KMS-11 (cell line): Measurements from ENCODE around the gene CCDC142.
A peak's percentile ranks its signal among the peaks of the same experiment; 100 is the strongest.

Experiments
- H2AFZ ChIP-seq: fragments of 200-600 bp; sonication (generic); 2 replicates; pipeline ENCODE4 v1.6.1; 2016; ENCODE audit warnings: antibody characterized with exemption, mixed run types, low read depth
- H3K27ac ChIP-seq: fragments of 200-600 bp; sonication (generic); 2 replicates; pipeline ENCODE4 v1.6.1; 2016; ENCODE audit warnings: mild to moderate bottlenecking, mixed run types
- H3K27me3 ChIP-seq: fragments of 200-600 bp; sonication (generic); 2 replicates; pipeline ENCODE4 v1.6.1; 2017; ENCODE audit warnings: mild to moderate bottlenecking, low read depth, mixed run types, moderate library complexity; ENCODE audit not compliant: insufficient read depth
- H3K36me3 ChIP-seq: fragments of 200-600 bp; sonication (generic); 2 replicates; pipeline ENCODE4 v1.6.1; 2017; ENCODE audit warnings: mild to moderate bottlenecking, mixed run types; ENCODE audit not compliant: insufficient read depth
- H3K4me1 ChIP-seq: fragments of 200-600 bp; sonication (generic); 2 replicates; pipeline ENCODE4 v1.6.1; 2016; ENCODE audit warnings: mild to moderate bottlenecking, low read depth, mixed run types; ENCODE audit not compliant: poor library complexity, severe bottlenecking
- H3K4me2 ChIP-seq: fragments of 200-600 bp; sonication (generic); 2 replicates; pipeline ENCODE4 v1.7.0; 2016; ENCODE audit warnings: mild to moderate bottlenecking, mixed run types
- H3K4me3 ChIP-seq: fragments of 200-600 bp; sonication (generic); IDR thresholded peaks from 2 replicates; pipeline ENCODE4 v1.6.1; 2017; ENCODE audit warnings: low read depth, low read length, mixed read lengths; ENCODE audit not compliant: insufficient read depth
- H3K79me2 ChIP-seq: fragments of 200-600 bp; sonication (generic); 2 replicates; pipeline ENCODE4 v1.6.1; 2016; ENCODE audit warnings: low read depth, mixed run types; ENCODE audit not compliant: insufficient read depth
- H3K9ac ChIP-seq: fragments of 200-600 bp; sonication (generic); 2 replicates; pipeline ENCODE4 v1.6.1; 2016; ENCODE audit warnings: mild to moderate bottlenecking, mixed run types
- H4K20me1 ChIP-seq: fragments of 200-600 bp; sonication (generic); 2 replicates; pipeline ENCODE4 v1.6.1; 2016; ENCODE audit warnings: mild to moderate bottlenecking, mixed run types; ENCODE audit not compliant: insufficient read depth
- TF ChIP-seq, protein P1 (sequence below): fragments of 200-600 bp; sonication (generic); conservative IDR thresholded peaks from 2 replicates; pipeline ENCODE4 v1.6.1; 2017; ENCODE audit warnings: low read depth, mild to moderate bottlenecking, antibody characterized with exemption, low read length, moderate library complexity, mixed read lengths

The CCDC142 gene

DNA sequence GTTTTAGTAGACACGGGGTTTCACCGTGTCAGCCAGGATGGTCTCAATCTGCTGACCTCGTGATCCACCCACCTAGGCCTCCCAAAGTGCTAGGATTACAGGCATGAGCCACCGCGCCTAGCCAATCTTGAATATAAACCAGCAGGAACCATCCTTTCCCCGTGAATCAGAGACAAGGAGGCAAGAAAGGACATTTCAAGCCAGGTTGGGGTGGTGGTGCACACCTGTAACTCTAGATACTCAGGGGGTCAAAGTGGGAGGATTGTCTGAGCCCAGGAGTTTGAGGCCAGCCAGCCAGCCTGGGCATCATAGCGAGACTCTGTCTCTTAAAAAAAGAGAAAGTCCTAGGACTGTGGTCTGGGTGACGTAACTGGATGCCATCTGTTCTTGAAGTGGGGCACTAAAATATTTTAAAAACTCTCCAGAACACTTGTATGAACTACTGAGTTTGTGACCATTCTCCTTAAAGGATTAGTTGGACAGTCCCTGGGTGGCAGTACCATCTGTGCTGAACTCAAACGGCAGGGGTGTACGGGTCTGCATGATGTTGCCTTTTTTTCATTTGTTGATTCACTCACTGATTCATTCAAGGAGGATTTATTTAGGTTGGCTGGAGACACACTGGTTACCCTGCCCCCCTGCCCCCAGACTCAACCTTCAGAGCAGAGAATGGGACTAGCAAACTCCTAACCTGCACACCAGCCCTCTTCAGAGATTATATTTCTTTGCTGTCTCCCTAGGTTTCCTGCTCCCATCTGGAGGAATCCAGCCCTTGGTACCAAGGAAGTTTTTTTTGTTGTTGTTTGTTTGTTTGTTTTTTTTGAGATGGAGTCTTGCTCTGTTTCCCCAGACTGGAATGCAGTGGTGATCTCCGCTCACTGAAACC is 28.5 kb upstream of the CCDC142 start:
- no peaks in the 10 kb centered on the region for H3K36me3 ChIP-seq
- H4K20me1 ChIP-seq: no peaks in the 10 kb centered on the region
- H3K4me2 ChIP-seq: no peak overlapping the region
- peaks cover 38% of the 10 kb centered on the region for H3K27me3 ChIP-seq
- H3K9ac ChIP-seq: no peak overlapping the region
- no peak overlapping the region for H3K4me3 ChIP-seq
- H2AFZ ChIP-seq: no peak overlapping the region
- peaks cover 7% of the 10 kb centered on the region for H3K79me2 ChIP-seq
- TF ChIP-seq, protein P1, sequence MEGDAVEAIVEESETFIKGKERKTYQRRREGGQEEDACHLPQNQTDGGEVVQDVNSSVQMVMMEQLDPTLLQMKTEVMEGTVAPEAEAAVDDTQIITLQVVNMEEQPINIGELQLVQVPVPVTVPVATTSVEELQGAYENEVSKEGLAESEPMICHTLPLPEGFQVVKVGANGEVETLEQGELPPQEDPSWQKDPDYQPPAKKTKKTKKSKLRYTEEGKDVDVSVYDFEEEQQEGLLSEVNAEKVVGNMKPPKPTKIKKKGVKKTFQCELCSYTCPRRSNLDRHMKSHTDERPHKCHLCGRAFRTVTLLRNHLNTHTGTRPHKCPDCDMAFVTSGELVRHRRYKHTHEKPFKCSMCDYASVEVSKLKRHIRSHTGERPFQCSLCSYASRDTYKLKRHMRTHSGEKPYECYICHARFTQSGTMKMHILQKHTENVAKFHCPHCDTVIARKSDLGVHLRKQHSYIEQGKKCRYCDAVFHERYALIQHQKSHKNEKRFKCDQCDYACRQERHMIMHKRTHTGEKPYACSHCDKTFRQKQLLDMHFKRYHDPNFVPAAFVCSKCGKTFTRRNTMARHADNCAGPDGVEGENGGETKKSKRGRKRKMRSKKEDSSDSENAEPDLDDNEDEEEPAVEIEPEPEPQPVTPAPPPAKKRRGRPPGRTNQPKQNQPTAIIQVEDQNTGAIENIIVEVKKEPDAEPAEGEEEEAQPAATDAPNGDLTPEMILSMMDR: no peak
- peaks cover 15% of the 10 kb centered on the region for H3K4me1 ChIP-seq
- no peak overlapping the region for H3K27ac ChIP-seq

DNA sequence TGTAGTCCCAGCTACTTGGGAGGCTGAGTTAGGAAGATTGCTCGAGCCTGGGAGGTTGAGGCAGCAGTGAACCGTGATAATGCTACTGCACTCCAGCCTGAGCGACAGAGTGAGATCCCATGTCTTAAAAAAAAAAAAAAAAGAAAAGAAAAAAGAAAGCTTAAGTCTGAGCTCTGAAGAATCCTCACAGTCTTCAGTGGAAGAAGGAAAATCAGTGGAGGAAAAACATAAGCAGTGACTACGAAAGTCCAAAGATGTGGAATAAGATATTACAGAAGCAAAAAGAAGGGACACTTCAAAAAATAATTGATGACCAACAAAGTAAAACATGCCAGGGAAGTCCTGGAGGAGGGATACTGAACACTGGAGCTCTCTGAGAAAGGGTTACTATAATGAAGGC is 27.5 kb upstream of the CCDC142 start:
- Histone ChIP-seq H3K27ac (no peak overlapping the region), H3K9ac (no peak overlapping the region), H3K4me3 (no peak overlapping the region), H3K36me3 (no peaks in the 10 kb centered on the region), H3K27me3 (peaks cover 38% of the 10 kb centered on the region), H3K4me2 (no peak overlapping the region), H3K79me2 (peaks cover 13% of the 10 kb centered on the region), H4K20me1 (no peaks in the 10 kb centered on the region), H3K4me1 (peaks cover 23% of the 10 kb centered on the region), H2AFZ (no peak overlapping the region)
- TF ChIP-seq, protein P1: no peak

DNA sequence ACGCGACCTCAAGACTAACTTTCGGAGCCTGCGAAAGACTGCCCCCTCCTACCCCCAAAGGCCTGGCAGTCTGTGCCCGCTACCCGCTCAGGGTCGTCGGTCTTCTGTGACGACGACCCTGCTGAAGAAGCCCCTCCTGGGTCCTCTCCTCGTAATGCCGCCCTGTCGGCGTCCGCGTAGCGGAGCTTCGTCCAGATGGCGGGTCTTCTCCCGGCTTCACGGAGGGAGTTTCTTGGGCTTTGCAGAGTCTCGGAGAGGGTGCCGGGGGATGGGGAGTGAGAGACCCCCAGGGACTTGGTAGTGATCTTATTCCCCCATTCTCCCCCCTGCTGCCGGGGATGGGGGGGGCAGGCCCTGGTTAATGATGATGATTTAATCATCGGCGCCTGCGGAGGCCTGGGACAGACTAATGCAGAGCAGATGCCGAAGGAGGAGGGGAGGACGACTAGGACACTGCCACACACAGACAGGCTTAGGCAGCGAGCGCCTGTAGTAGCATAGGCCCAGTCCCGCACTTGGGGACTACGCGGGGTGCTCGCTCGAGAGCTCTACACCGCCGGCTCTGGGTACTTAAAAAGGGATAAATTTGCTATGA is 25.2 kb upstream of the CCDC142 start:
- Histone ChIP-seq H4K20me1 (no peaks in the 10 kb centered on the region), H3K4me2 (peak overlapping the region; percentile 81), H3K27me3 (peaks cover 23% of the 10 kb centered on the region), H3K9ac (peak overlapping the region; percentile 86), H3K36me3 (no peaks in the 10 kb centered on the region), H3K27ac (no peak overlapping the region; the same call in 1 of the 2 replicates), H3K4me3 (peak overlapping the region; percentile 84), H3K79me2 (peaks cover 13% of the 10 kb centered on the region), H3K4me1 (peaks cover 19% of the 10 kb centered on the region), H2AFZ (peak overlapping the region; percentile 99)
- TF ChIP-seq, protein P1: no peak

GRCh38 chr2:74507145-74507925 is 24.5 kb upstream of the CCDC142 start, which contains the start of gene PCGF1:
Gene PCGF1, minus strand, starts transcription at chr2:74507695. Its CDS starts 27 bp downstream, at chr2:74507668.
- Histone ChIP-seq H3K4me1 (peaks cover 23% of the 10 kb centered on the region), H3K4me2 (peak within 1 kb of the TSS; percentile 98), H3K27ac (peak within 1 kb of the TSS; percentile 86), H3K4me3 (peak within 1 kb of the TSS; percentile 88), H4K20me1 (no peaks in the 10 kb centered on the region), H3K36me3 (no peaks in the 10 kb centered on the region), H3K9ac (peak within 1 kb of the TSS; percentile 86), H2AFZ (peak within 1 kb of the TSS; percentile 99), H3K27me3 (peaks cover 24% of the 10 kb centered on the region), H3K79me2 (peaks cover 13% of the 10 kb centered on the region)
- TF ChIP-seq, protein P1: peak; percentile 13; the same call in 1 of the 2 replicates
